KMS-11 (cell line): ENCODE results near the gene KIAA0513.

Source experiments
- H2AFZ ChIP-seq: fragments of 200-600 bp; sonication (generic); 2 replicates; pipeline ENCODE4 v1.6.1; 2016; ENCODE audit warnings: antibody characterized with exemption, mixed run types, low read depth
- H3K27ac ChIP-seq: fragments of 200-600 bp; sonication (generic); 2 replicates; pipeline ENCODE4 v1.6.1; 2016; ENCODE audit warnings: mild to moderate bottlenecking, mixed run types
- H3K27me3 ChIP-seq: fragments of 200-600 bp; sonication (generic); 2 replicates; pipeline ENCODE4 v1.6.1; 2017; ENCODE audit warnings: mild to moderate bottlenecking, low read depth, mixed run types, moderate library complexity; ENCODE audit not compliant: insufficient read depth
- H3K36me3 ChIP-seq: fragments of 200-600 bp; sonication (generic); 2 replicates; pipeline ENCODE4 v1.6.1; 2017; ENCODE audit warnings: mild to moderate bottlenecking, mixed run types; ENCODE audit not compliant: insufficient read depth
- H3K4me1 ChIP-seq: fragments of 200-600 bp; sonication (generic); 2 replicates; pipeline ENCODE4 v1.6.1; 2016; ENCODE audit warnings: mild to moderate bottlenecking, low read depth, mixed run types; ENCODE audit not compliant: poor library complexity, severe bottlenecking
- H3K4me2 ChIP-seq: fragments of 200-600 bp; sonication (generic); 2 replicates; pipeline ENCODE4 v1.7.0; 2016; ENCODE audit warnings: mild to moderate bottlenecking, mixed run types
- H3K4me3 ChIP-seq: fragments of 200-600 bp; sonication (generic); IDR thresholded peaks from 2 replicates; pipeline ENCODE4 v1.6.1; 2017; ENCODE audit warnings: low read depth, low read length, mixed read lengths; ENCODE audit not compliant: insufficient read depth
- H3K79me2 ChIP-seq: fragments of 200-600 bp; sonication (generic); 2 replicates; pipeline ENCODE4 v1.6.1; 2016; ENCODE audit warnings: low read depth, mixed run types; ENCODE audit not compliant: insufficient read depth
- H3K9ac ChIP-seq: fragments of 200-600 bp; sonication (generic); 2 replicates; pipeline ENCODE4 v1.6.1; 2016; ENCODE audit warnings: mild to moderate bottlenecking, mixed run types
- H4K20me1 ChIP-seq: fragments of 200-600 bp; sonication (generic); 2 replicates; pipeline ENCODE4 v1.6.1; 2016; ENCODE audit warnings: mild to moderate bottlenecking, mixed run types; ENCODE audit not compliant: insufficient read depth
- TF ChIP-seq, protein P1 (sequence below): fragments of 200-600 bp; sonication (generic); conservative IDR thresholded peaks from 2 replicates; pipeline ENCODE4 v1.6.1; 2017; ENCODE audit warnings: low read depth, mild to moderate bottlenecking, antibody characterized with exemption, low read length, moderate library complexity, mixed read lengths

KIAA0513 gene

DNA sequence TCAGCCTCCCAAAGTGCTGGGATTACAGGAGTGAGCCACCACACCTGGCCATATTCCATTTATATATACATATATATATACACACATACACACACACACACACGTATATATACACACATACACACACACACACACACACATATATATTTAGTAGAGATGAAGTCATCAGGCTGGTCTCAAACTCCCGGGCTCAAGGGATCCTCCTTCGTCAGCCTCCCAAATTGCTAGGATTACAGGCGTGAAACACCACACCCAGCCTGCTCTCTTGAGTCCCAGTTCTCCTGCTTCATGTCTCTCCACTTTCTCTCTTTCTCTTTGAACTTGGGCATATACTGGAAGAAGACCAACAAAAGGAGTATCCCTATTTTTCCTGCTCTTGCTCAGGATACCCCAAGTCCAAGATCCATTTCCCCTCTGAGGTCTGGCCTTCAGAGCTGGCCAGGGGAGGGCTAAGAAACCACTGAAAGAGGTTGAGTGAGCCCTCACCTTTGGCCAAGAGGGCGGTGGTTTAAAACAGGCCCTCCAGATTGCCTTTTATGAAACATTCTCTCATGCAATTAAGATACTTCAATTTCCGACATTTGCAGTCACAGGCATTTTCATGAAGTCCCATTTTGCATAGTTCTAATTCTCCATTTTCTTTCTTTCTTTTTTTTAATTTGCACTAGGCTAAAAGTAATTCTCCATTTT lies 46.8 kb downstream of the KIAA0513 start:
- Histone ChIP-seq H3K27me3 (no peaks in the 10 kb centered on the region), H3K36me3 (no peaks in the 10 kb centered on the region), H2AFZ (no peak overlapping the region), H3K9ac (no peak overlapping the region), H3K4me1 (no peaks in the 10 kb centered on the region), H3K79me2 (no peaks in the 10 kb centered on the region), H4K20me1 (no peaks in the 10 kb centered on the region), H3K27ac (no peak overlapping the region), H3K4me3 (no peak overlapping the region), H3K4me2 (no peak overlapping the region)
- TF ChIP-seq, protein P1, sequence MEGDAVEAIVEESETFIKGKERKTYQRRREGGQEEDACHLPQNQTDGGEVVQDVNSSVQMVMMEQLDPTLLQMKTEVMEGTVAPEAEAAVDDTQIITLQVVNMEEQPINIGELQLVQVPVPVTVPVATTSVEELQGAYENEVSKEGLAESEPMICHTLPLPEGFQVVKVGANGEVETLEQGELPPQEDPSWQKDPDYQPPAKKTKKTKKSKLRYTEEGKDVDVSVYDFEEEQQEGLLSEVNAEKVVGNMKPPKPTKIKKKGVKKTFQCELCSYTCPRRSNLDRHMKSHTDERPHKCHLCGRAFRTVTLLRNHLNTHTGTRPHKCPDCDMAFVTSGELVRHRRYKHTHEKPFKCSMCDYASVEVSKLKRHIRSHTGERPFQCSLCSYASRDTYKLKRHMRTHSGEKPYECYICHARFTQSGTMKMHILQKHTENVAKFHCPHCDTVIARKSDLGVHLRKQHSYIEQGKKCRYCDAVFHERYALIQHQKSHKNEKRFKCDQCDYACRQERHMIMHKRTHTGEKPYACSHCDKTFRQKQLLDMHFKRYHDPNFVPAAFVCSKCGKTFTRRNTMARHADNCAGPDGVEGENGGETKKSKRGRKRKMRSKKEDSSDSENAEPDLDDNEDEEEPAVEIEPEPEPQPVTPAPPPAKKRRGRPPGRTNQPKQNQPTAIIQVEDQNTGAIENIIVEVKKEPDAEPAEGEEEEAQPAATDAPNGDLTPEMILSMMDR: no peak

DNA sequence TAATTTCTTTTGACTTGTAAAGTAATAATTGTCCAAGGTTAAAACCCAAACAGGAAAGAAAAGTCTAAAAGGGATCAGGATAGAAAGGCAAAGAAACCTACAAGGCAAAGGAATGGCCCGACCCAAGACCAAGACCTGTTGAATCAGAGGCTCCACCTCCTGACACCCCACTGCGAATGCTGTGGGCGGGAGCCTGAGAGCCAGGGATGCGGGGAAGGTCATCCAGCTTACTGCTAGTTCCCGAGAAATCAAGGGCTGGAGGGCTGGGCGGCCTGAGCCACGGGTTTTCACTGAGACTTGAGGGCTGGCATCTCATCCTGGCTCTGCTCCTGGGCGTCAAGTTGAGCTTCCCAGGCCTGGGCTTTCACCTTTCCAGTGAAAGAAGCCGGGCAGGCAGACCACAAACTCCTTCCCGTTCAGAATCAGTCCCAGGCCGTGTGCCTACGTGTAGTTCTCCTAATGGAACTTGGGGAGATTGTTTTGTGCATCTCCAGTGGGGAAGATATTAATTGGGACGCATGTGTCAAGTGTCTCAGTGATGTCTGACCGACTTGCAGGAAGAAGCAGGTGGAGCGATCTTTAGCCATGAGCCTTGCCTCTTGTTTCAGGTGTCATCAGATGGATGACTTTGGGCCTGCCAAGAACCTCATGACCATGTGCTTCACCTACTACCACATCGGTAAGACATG lies 47.8 kb downstream of the KIAA0513 start:
- Histone ChIP-seq H2AFZ (no peak overlapping the region), H4K20me1 (no peaks in the 10 kb centered on the region), H3K4me3 (no peak overlapping the region), H3K27me3 (no peaks in the 10 kb centered on the region), H3K9ac (no peak overlapping the region), H3K27ac (no peak overlapping the region), H3K36me3 (no peaks in the 10 kb centered on the region), H3K79me2 (no peaks in the 10 kb centered on the region), H3K4me2 (no peak overlapping the region), H3K4me1 (no peaks in the 10 kb centered on the region)
- TF ChIP-seq, protein P1: no peak

DNA sequence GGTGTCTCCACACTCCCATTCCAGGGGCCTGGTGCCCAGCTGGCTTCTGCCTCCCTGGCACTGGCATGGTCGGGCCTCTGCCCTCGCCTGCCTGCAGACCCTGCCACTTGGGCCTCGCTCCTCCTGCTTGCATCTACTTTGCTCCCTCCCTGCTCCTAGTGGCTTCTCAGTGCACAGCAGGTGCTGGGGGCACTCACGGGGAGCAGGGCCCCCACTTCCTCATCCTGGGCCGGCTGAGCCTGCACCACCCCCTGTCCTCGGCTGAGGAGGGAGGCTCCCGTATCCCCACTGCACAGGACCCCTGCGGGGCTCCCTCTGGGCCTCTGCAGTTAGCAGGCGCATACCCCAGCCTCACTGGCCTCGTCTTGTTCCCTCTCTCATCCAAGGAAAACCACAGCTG lies 49.4 kb downstream of the KIAA0513 start:
- Histone ChIP-seq H3K27me3 (no peaks in the 10 kb centered on the region), H3K79me2 (no peaks in the 10 kb centered on the region), H3K4me1 (no peaks in the 10 kb centered on the region), H3K27ac (no peak overlapping the region), H3K9ac (no peak overlapping the region), H3K4me3 (no peak overlapping the region), H4K20me1 (no peaks in the 10 kb centered on the region), H3K36me3 (no peaks in the 10 kb centered on the region), H2AFZ (no peak overlapping the region), H3K4me2 (no peak overlapping the region)
- TF ChIP-seq, protein P1: no peak

DNA sequence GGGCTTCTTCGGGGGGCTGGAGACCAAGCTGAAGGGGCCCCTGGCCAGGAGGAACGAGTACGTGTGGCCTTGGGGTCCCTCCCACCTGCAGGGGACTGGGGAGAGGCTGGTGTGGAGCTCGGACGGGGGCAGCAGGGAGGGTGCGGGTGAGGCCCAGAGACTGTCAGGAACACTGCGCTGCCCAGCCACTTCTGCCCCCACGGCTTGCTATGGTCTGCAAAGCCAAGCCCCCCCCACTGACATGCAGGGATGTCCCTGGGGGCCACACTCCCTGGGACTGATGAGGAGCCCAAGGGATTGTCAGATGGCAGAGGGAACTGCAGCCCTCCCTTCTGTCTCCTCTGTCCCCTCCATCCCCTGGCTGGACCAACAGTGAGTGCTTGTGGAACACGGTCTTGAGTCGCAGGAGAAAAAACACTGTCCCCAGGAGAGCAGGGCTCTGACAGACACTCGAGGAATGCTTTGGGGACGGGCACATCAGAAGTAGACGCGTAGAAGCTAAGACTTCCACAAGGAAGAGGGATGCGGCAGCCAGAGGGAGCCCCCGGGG lies 50.1 kb downstream of the KIAA0513 start:
- no peaks in the 10 kb centered on the region for H3K36me3 ChIP-seq
- H3K4me2 ChIP-seq: no peak overlapping the region

More for the DNA sequence above, 50.1 kb downstream of the KIAA0513 start:
- H3K27ac ChIP-seq: no peak overlapping the region
- H4K20me1 ChIP-seq: no peaks in the 10 kb centered on the region
- H3K79me2 ChIP-seq: no peaks in the 10 kb centered on the region
- TF ChIP-seq, protein P1: no peak
- no peaks in the 10 kb centered on the region for H3K4me1 ChIP-seq
- no peak overlapping the region for H3K9ac ChIP-seq
- H2AFZ ChIP-seq: no peak overlapping the region
- no peaks in the 10 kb centered on the region for H3K27me3 ChIP-seq
- H3K4me3 ChIP-seq: no peak overlapping the region
